H9 (cell line): ENCODE measurements around the gene LARP7. TPM values are rescaled to one million over a fixed set of nuclear protein-coding genes. Genes with fewer than 3 reads are reported as not detected.

Source experiments
- DNase-seq: peaks from one replicate; pipeline ENCODE4 v3.0.0-alpha.2; 2017
- H2AFZ ChIP-seq: one replicate; pipeline ENCODE4 v1.6.1; 2013; ENCODE audit warnings: mild to moderate bottlenecking, low read length, control low read depth, moderate library complexity
- H2AK5ac ChIP-seq: 2 replicates; pipeline ENCODE4 v1.6.1; 2013; ENCODE audit warnings: low read length, control low read depth, mixed read lengths; ENCODE audit not compliant: insufficient read length
- H2BK120ac ChIP-seq: one replicate; pipeline ENCODE4 v1.6.1; 2013; ENCODE audit warnings: low read depth, mild to moderate bottlenecking, low read length, control low read depth, inconsistent platforms; ENCODE audit not compliant: poor library complexity, severe bottlenecking
- H2BK12ac ChIP-seq: 2 replicates; pipeline ENCODE4 v1.6.1; 2013; ENCODE audit warnings: low read length, control low read depth, mixed read lengths, low read depth; ENCODE audit not compliant: insufficient read length
- H2BK15ac ChIP-seq: 2 replicates; pipeline ENCODE4 v1.6.1; 2013; ENCODE audit warnings: low read depth, low read length, control low read depth
- H2BK20ac ChIP-seq: one replicate; pipeline ENCODE4 v1.6.1; 2013; ENCODE audit warnings: low read depth, mild to moderate bottlenecking, low read length, control low read depth, inconsistent platforms; ENCODE audit not compliant: poor library complexity, severe bottlenecking
- H2BK5ac ChIP-seq: 2 replicates; pipeline ENCODE4 v1.6.1; 2013; ENCODE audit warnings: low read length, control low read depth, mixed read lengths; ENCODE audit not compliant: insufficient read length
- H3K14ac ChIP-seq: 2 replicates; pipeline ENCODE4 v1.6.1; 2013; ENCODE audit warnings: low read length, control low read depth; ENCODE audit not compliant: insufficient read depth
- H3K18ac ChIP-seq: 2 replicates; pipeline ENCODE4 v1.6.1; 2013; ENCODE audit warnings: low read depth, mild to moderate bottlenecking, mixed read lengths, low read length, control low read depth; ENCODE audit not compliant: insufficient read length
- H3K23ac ChIP-seq: 2 replicates; pipeline ENCODE4 v1.6.1; 2013; ENCODE audit warnings: low read length, control low read depth, mixed read lengths, low read depth; ENCODE audit not compliant: insufficient read length
- H3K23me2 ChIP-seq: 2 replicates; pipeline ENCODE4 v1.6.1; 2013; ENCODE audit warnings: low read depth, mild to moderate bottlenecking, mixed read lengths, low read length, control low read depth; ENCODE audit not compliant: insufficient read length, poor library complexity, severe bottlenecking
- H3K27ac ChIP-seq: 2 replicates; pipeline ENCODE4 v1.5.1; 2013; ENCODE audit warnings: low read length, control low read depth, mixed read lengths, low read depth; ENCODE audit not compliant: insufficient read length
- H3K27me3 ChIP-seq: 2 replicates; pipeline ENCODE4 v1.6.1; 2013; ENCODE audit warnings: low read length, control low read depth, inconsistent platforms; ENCODE audit not compliant: insufficient read depth
- H3K4ac ChIP-seq: 2 replicates; pipeline ENCODE4 v1.6.1; 2013; ENCODE audit warnings: low read depth, mild to moderate bottlenecking, control low read depth, inconsistent platforms, low read length, moderate library complexity
- H3K4me1 ChIP-seq: 2 replicates; pipeline ENCODE4 v1.6.1; 2013; ENCODE audit warnings: low read length, control low read depth, inconsistent platforms; ENCODE audit not compliant: insufficient read depth
- H3K4me2 ChIP-seq: 2 replicates; pipeline ENCODE4 v1.6.1; 2013; ENCODE audit warnings: low read length, control low read depth, mixed read lengths; ENCODE audit not compliant: insufficient read length, insufficient read depth
- H3K56ac ChIP-seq: 2 replicates; pipeline ENCODE4 v1.6.1; 2013; ENCODE audit warnings: low read depth, mild to moderate bottlenecking, mixed read lengths, low read length, control low read depth; ENCODE audit not compliant: insufficient read length
- H3K79me1 ChIP-seq: 2 replicates; pipeline ENCODE4 v1.6.1; 2013; ENCODE audit warnings: low read depth, mild to moderate bottlenecking, moderate library complexity, low read length, control low read depth, inconsistent platforms; ENCODE audit not compliant: insufficient read depth, poor library complexity, severe bottlenecking
- H3K79me2 ChIP-seq: 2 replicates; pipeline ENCODE4 v1.6.1; 2013; ENCODE audit warnings: low read length, control low read depth, inconsistent platforms; ENCODE audit not compliant: insufficient read depth
- H3K9ac ChIP-seq: 2 replicates; pipeline ENCODE4 v1.6.1; 2013; ENCODE audit warnings: low read length, control low read depth, mixed read lengths; ENCODE audit not compliant: insufficient read length; ENCODE audit errors: extremely low read depth
- H3K9me3 ChIP-seq: one replicate; pipeline ENCODE4 v1.6.1; 2013; ENCODE audit warnings: low read depth, low read length, inconsistent platforms; ENCODE audit not compliant: control insufficient read depth
- H3T11ph ChIP-seq: one replicate; pipeline ENCODE4 v1.6.1; 2013; ENCODE audit warnings: mild to moderate bottlenecking, low read length, control low read depth, inconsistent platforms
- H4K20me1 ChIP-seq: one replicate; pipeline ENCODE4 v1.6.1; 2013; ENCODE audit not compliant: control insufficient read depth, insufficient read length, insufficient read depth
- H4K5ac ChIP-seq: 2 replicates; pipeline ENCODE4 v1.6.1; 2013; ENCODE audit warnings: low read depth, mild to moderate bottlenecking, mixed read lengths, low read length, control low read depth; ENCODE audit not compliant: insufficient read length
- H4K8ac ChIP-seq: replicated peaks from 2 replicates; pipeline ENCODE4 v1.6.1; 2013; ENCODE audit warnings: low read length, control low read depth, mixed read lengths, low read depth; ENCODE audit not compliant: insufficient read length
- H4K91ac ChIP-seq: 2 replicates; pipeline ENCODE4 v1.6.1; 2013; ENCODE audit warnings: low read depth, mild to moderate bottlenecking, moderate library complexity, mixed read lengths, low read length, control low read depth; ENCODE audit not compliant: insufficient read length
- H3K27ac Mint-ChIP-seq, 3 experiments: 2 replicates in 2 of 3; 3 replicates in 1 of 3; pipeline ENCODE4 v1.8.0; 2020 to 2021; ENCODE audit warnings: mixed read lengths in 3 of 3, mild to moderate bottlenecking in 1 of 3, moderate library complexity in 1 of 3
- H3K27me3 Mint-ChIP-seq: 2 replicates; pipeline ENCODE4 v1.8.0; 2021; ENCODE audit warnings: low read depth, mild to moderate bottlenecking, moderate library complexity, mixed read lengths
- H3K36me3 Mint-ChIP-seq, 3 experiments: 2 replicates in 2 of 3; 3 replicates in 1 of 3; pipeline ENCODE4 v1.8.0; 2020 to 2021; ENCODE audit warnings: low read depth in 3 of 3, mixed read lengths in 3 of 3; ENCODE audit not compliant: insufficient read depth in 1 of 3
- H3K4me1 Mint-ChIP-seq, 2 experiments: 2 replicates each; pipeline ENCODE4 v1.8.0; 2020; ENCODE audit warnings: mixed read lengths in 2 of 2
- H3K4me3 Mint-ChIP-seq, 2 experiments: 2 replicates in 1 of 2; 3 replicates in 1 of 2; pipeline ENCODE4 v1.8.0; 2020 to 2021; ENCODE audit warnings: mild to moderate bottlenecking in 2 of 2, mixed read lengths in 2 of 2, moderate library complexity in 1 of 2
- H3K9me3 Mint-ChIP-seq, 2 experiments: 2 replicates in 1 of 2; 3 replicates in 1 of 2; pipeline ENCODE4 v1.8.0; 2020; ENCODE audit warnings: mild to moderate bottlenecking in 2 of 2, mixed read lengths in 2 of 2, moderate library complexity in 1 of 2
- CTCF ChIP-seq: fragments of 200-600 bp; sonication (generic); conservative IDR thresholded peaks from 3 replicates; pipeline ENCODE4 v1.8.0; 2021; ENCODE audit warnings: antibody characterized with exemption, mild to moderate bottlenecking
- WGBS: extraction: QIAGEN DNeasy Blood & Tissue Kit; methylation state at CpG from one replicate; pipeline ENCODE4 v1.1.7; 2013; ENCODE audit warnings: missing lambda C conversion rate, low lambda C conversion rate, mixed read lengths; ENCODE audit not compliant: insufficient read length; ENCODE audit errors: extremely low coverage; 5-methylcytosine and 5-hydroxymethylcytosine counted together
- total RNA-seq: library from RNA; stranded (reverse); gene quantifications from 2 replicates; pipeline ENCODE4 v1.2.1, GENCODE V29; 2021

LARP7 gene
- total RNA-seq, 1 experiment from 2014 or later, result 37.0 TPM

- Histone ChIP-seq H2BK12ac (no peak overlapping the region), H3K23ac (no peak overlapping the region), H2BK120ac (no peak overlapping the region), H3K9ac (peak overlapping the region; percentile 50), H2BK20ac (no peak overlapping the region), H3K23me2 (no peaks in the 10 kb centered on the region), H4K20me1 (no peaks in the 10 kb centered on the region), H4K91ac (no peak overlapping the region), H2BK5ac (no peak overlapping the region), H3K56ac (no peak overlapping the region), H3K27ac (peak overlapping the region; percentile 85), H3K14ac (no peak overlapping the region), H3K79me1 (no peaks in the 10 kb centered on the region), H3T11ph (no peak overlapping the region), H4K5ac (no peak overlapping the region), H2AFZ (no peak overlapping the region), H3K79me2 (no peaks in the 10 kb centered on the region; the same call in 1 of the 2 replicates), H4K8ac (no peak overlapping the region), H3K4ac (no peak overlapping the region), H3K4me1 (no peaks in the 10 kb centered on the region; the same call in 1 of the 2 replicates), H3K4me2 (peak overlapping the region; percentile 39), H3K18ac (no peak overlapping the region), H2AK5ac (no peak overlapping the region), H2BK15ac (no peak overlapping the region), H3K27me3 (no peaks in the 10 kb centered on the region), H3K9me3 (no peaks in the 10 kb centered on the region)
- peak overlapping the region; percentile 93 to 97 for H3K4me3 Mint-ChIP-seq
- no peak for DNase-seq
- peaks cover 9 to 19% of the 10 kb centered on the region in 2 experiments; a peak in 4 of 5 replicates for H3K9me3 Mint-ChIP-seq
- no CpG with 5 or more reads among the region's 2 CpGs for WGBS
- peaks cover 9% of the 10 kb centered on the region for H3K27me3 Mint-ChIP-seq
- peaks cover 35 to 40% of the 10 kb centered on the region in 2 experiments for H3K4me1 Mint-ChIP-seq
- peaks cover 33 to 43% (median 37%) of the 10 kb centered on the region in 3 experiments for H3K36me3 Mint-ChIP-seq
- no peak for TF ChIP-seq CTCF
- peak overlapping the region; percentile 93 to 100 (median 99) for H3K27ac Mint-ChIP-seq
These were observed 12.1 kb downstream of the LARP7 start for GRCh38 chr4:112649055-112649408.
